KBM-7 (cell line): ENCODE measurements around the gene ARL6IP1.
"Not testable (repeated sequence)": the region's sequence is repeated elsewhere in the genome, so short reads cannot be mapped to it uniquely, and the experiment has no call there.

Source experiments
- DNase-seq: peaks from one replicate; pipeline ENCODE4 v3.0.0-alpha.2; 2015
- in situ Hi-C: fragments of 300-500 bp; cut with MboI; formaldehyde crosslinking; loops from 2 replicates; pipeline ENCODE4 v1.14.3; 2020; ENCODE audit warnings: low sequenced_read_pairs, low pct_unique_long_range_greater_than_20kb, mixed read lengths

The ARL6IP1 gene

GRCh38 chr16:18802767-18803343, 1.5 kb upstream of the ARL6IP1 start:
- DNase-seq: no peak
- in situ Hi-C loops: no loop called here

- peak; percentile 27 for DNase-seq
- in situ Hi-C loops: no loop called here
These were observed 589 bp downstream of the ARL6IP1 start for GRCh38 chr16:18800775-18801144.

GRCh38 chr16:18800293-18800692, 1.1 kb downstream of the ARL6IP1 start:
- DNase-seq: no peak
- in situ Hi-C loops: no loop called here

GRCh38 chr16:18799500-18799899, 1.8 kb downstream of the ARL6IP1 start:
- in situ Hi-C loops: no loop called here

GRCh38 chr16:18797746-18798145, 3.6 kb downstream of the ARL6IP1 start:
- no peak for DNase-seq
- in situ Hi-C loops: no loop called here

More at GRCh38 chr16:18799500-18799899, 1.8 kb downstream of the ARL6IP1 start:
- no peak for DNase-seq

GRCh38 chr16:18796377-18796776, 5.0 kb downstream of the ARL6IP1 start:
- DNase-seq: no peak

GRCh38 chr16:18792836-18793433, 8.4 kb downstream of the ARL6IP1 start:
- in situ Hi-C loops: no loop called here
- no peak for DNase-seq

More at GRCh38 chr16:18796377-18796776, 5.0 kb downstream of the ARL6IP1 start:
- in situ Hi-C loops: no loop called here

- DNase-seq: peak; percentile 95
- in situ Hi-C loops: no loop called here
These were observed 11.3 kb downstream of the ARL6IP1 start, which contains the start of gene RPS15A for GRCh38 chr16:18789850-18790706. Gene RPS15A (minus strand): TSS chr16:18790334. CDS start chr16:18789113, 1,221 bp downstream.

GRCh38 chr16:18789515-18789849, 11.9 kb downstream of the ARL6IP1 start:
- in situ Hi-C loops: no loop called here
- no peak for DNase-seq

GRCh38 chr16:18788828-18789514, 12.4 kb downstream of the ARL6IP1 start:
- in situ Hi-C loops: no loop called here
- peak; percentile 27 for DNase-seq

- DNase-seq: no peak
- in situ Hi-C loops: no loop called here
These were observed 16.3 kb downstream of the ARL6IP1 start for GRCh38 chr16:18784917-18785623.

- DNase-seq: no peak
- in situ Hi-C loops: no loop called here
These were observed 17.7 kb downstream of the ARL6IP1 start for GRCh38 chr16:18783430-18784341.

GRCh38 chr16:18782697-18783429, 18.5 kb downstream of the ARL6IP1 start:
- in situ Hi-C loops: no loop called here
- DNase-seq: no peak

GRCh38 chr16:18781232-18781631, 20.1 kb downstream of the ARL6IP1 start:
- DNase-seq, in situ Hi-C loops: not testable (repeated sequence)

GRCh38 chr16:18780460-18781026, 20.8 kb downstream of the ARL6IP1 start:
- DNase-seq, in situ Hi-C loops: not testable (repeated sequence)

- DNase-seq, in situ Hi-C loops: not testable (repeated sequence)
These were observed 23.7 kb downstream of the ARL6IP1 start for GRCh38 chr16:18777664-18778063.

GRCh38 chr16:18776334-18776733, 25.0 kb downstream of the ARL6IP1 start:
- in situ Hi-C loops, DNase-seq: not testable (repeated sequence)
